ENCODE measurements around the gene SNIP1. TPM values are rescaled to one million over a fixed set of nuclear protein-coding genes. Genes with fewer than 3 reads are reported as not detected.

The SNIP1 gene
- total RNA-seq (ENCODE audit: low replicate concordance): 18.2 and 23.4 TPM in 2 replicates
- long read RNA-seq, full-length matches to known transcripts: 11 of 15 reads
- long read RNA-seq, partial matches to known transcripts: 2 of 15 reads
- long read RNA-seq, other reads (novel, unspliced or antisense): 2 of 15 reads

GRCh38 chr1:37553927-37554808 is at the start of gene SNIP1:
Gene SNIP1, minus strand, starts transcription at chr1:37554293. Its CDS starts 64 bp downstream, at chr1:37554229.
- Mint-ChIP-seq H3K4me3 (peak within 1 kb of the TSS; percentile 100), H3K27ac (peak within 1 kb of the TSS; percentile 97), H3K36me3 (peaks cover 4% of the 10 kb centered on the region), H3K4me1 (ENCODE audit: unreplicated experiment) (peaks cover 33% of the 10 kb centered on the region), H3K9me3 (no peaks in the 10 kb centered on the region), H3K27me3 (no peaks in the 10 kb centered on the region)
- no peak for TF ChIP-seq CTCF (conservative IDR thresholded peaks at IDR 0.05)
- DNase-seq (ENCODE audit: extremely low spot score, unreplicated experiment): peak; percentile 88

- no peaks in the 10 kb centered on the region for H3K9me3 Mint-ChIP-seq
- peak; percentile 83 for TF ChIP-seq CTCF (conservative IDR thresholded peaks at IDR 0.05)
- H3K36me3 Mint-ChIP-seq: no peaks in the 10 kb centered on the region
- peaks cover 32% of the 10 kb centered on the region for H3K27me3 Mint-ChIP-seq
- H3K4me3 Mint-ChIP-seq: no peak overlapping the region
- no peak overlapping the region for H3K27ac Mint-ChIP-seq
- DNase-seq (ENCODE audit: extremely low spot score, unreplicated experiment): no peak
- peaks cover 10% of the 10 kb centered on the region for H3K4me1 Mint-ChIP-seq (ENCODE audit: unreplicated experiment)
These were observed 48.9 kb upstream of the SNIP1 start for GRCh38 chr1:37602750-37603694.

- H3K27ac Mint-ChIP-seq: peak overlapping the region; percentile 20
- no peak overlapping the region for H3K4me3 Mint-ChIP-seq
- no peaks in the 10 kb centered on the region for H3K9me3 Mint-ChIP-seq
These were observed 47.3 kb upstream of the SNIP1 start for GRCh38 chr1:37601441-37601840.

DNA sequence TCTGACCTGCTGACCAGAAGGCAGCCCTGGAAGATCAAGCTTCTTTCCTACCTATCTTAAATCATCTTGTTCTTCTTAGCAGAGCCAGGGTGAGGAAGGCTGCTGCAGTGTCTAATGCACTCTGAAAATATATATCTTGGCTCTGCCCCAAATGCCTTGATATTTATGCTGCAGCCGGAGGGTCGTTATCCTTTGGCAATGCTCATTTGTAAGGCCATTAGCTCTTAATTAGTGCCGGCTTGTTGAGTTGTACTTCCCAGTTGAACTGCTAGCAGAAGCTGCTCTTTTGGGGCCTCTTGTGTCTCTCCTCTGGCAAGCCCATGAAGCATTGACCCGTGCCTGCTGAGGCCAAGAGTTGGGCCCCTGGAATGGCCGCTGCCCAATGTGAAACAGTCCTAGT is 45.8 kb upstream of the SNIP1 start:
- Mint-ChIP-seq H3K36me3 (no peaks in the 10 kb centered on the region), H3K27ac (no peak overlapping the region), H3K4me1 (ENCODE audit: unreplicated experiment) (peaks cover 25% of the 10 kb centered on the region), H3K4me3 (no peak overlapping the region), H3K27me3 (peaks cover 35% of the 10 kb centered on the region), H3K9me3 (no peaks in the 10 kb centered on the region)
- DNase-seq (ENCODE audit: extremely low spot score, unreplicated experiment): no peak
- no peak for TF ChIP-seq CTCF (conservative IDR thresholded peaks at IDR 0.05)

More at GRCh38 chr1:37601441-37601840, 47.3 kb upstream of the SNIP1 start:
- H3K36me3 Mint-ChIP-seq: no peaks in the 10 kb centered on the region
- no peak for DNase-seq (ENCODE audit: extremely low spot score, unreplicated experiment)
- H3K27me3 Mint-ChIP-seq: peaks cover 37% of the 10 kb centered on the region
- no peak for TF ChIP-seq CTCF (conservative IDR thresholded peaks at IDR 0.05)
- H3K4me1 Mint-ChIP-seq (ENCODE audit: unreplicated experiment): peaks cover 11% of the 10 kb centered on the region

GRCh38 chr1:37596182-37596667 is 42.1 kb upstream of the SNIP1 start:
- Mint-ChIP-seq H3K9me3 (no peaks in the 10 kb centered on the region), H3K27me3 (peaks cover 12% of the 10 kb centered on the region), H3K27ac (peak overlapping the region; percentile 99), H3K4me1 (ENCODE audit: unreplicated experiment) (peaks cover 15% of the 10 kb centered on the region), H3K4me3 (peak overlapping the region; percentile 100), H3K36me3 (no peaks in the 10 kb centered on the region)
- no peak for DNase-seq (ENCODE audit: extremely low spot score, unreplicated experiment)
- TF ChIP-seq CTCF (conservative IDR thresholded peaks at IDR 0.05): no peak

All from type B pancreatic cell (in vitro differentiated cells).